IMR-90 (cell line): Measurements from ENCODE around the gene FAM53B. TPM values are rescaled to one million over a fixed set of nuclear protein-coding genes. Genes with fewer than 3 reads are reported as not detected.

Experiments
- ATAC-seq: fragments of 200-7000 bp; cut with Tn5 transposase; 2 replicates; pipeline ENCODE4 v1.9.1; 2020; ENCODE audit warnings: low read depth, mild to moderate bottlenecking, moderate library complexity
- BruUV-seq: library from RNA; stranded (reverse); fragments of 400-500 nt; replicated peaks from 2 replicates; lab custom pipeline; 2021; lab: Mats Ljungman, UMichigan
- CTCF ChIA-PET: fragments of 300-600 bp; formaldehyde crosslinking; extraction: SDS; loops from one replicate; lab custom pipeline; 2021; ENCODE audit warnings: antibody characterized with exemption; lab: Yijun Ruan, JAX
- POLR2A ChIA-PET: fragments of 300-600 bp; sonication (Branson Sonifier 250); formaldehyde crosslinking; loops from one replicate; lab custom pipeline; 2022; ENCODE audit warnings: antibody characterized with exemption; ENCODE audit not compliant: unreplicated experiment; lab: Charles Lee
- DNase-seq: peaks from one replicate; pipeline ENCODE4 v3.0.0; 2013
- H2AFZ ChIP-seq: replicated peaks from 2 replicates; pipeline ENCODE3; 2013; ENCODE audit warnings: low read length, mild to moderate bottlenecking; ENCODE audit not compliant: poor library complexity
- H2AK5ac ChIP-seq: 2 replicates; pipeline ENCODE4 v1.6.1; 2013; ENCODE audit warnings: low read depth, low read length, inconsistent platforms
- H2AK9ac ChIP-seq: replicated peaks from 2 replicates; pipeline ENCODE3; 2013; ENCODE audit warnings: mild to moderate bottlenecking, low read depth, low read length, moderate library complexity; ENCODE audit not compliant: poor library complexity
- H2BK120ac ChIP-seq: 2 replicates; pipeline ENCODE4 v1.6.1; 2013; ENCODE audit warnings: low read depth, low read length, inconsistent platforms
- H2BK15ac ChIP-seq: 3 replicates; pipeline ENCODE4 v1.6.1; 2013; ENCODE audit warnings: low read depth, low read length, inconsistent platforms
- H2BK20ac ChIP-seq: 2 replicates; pipeline ENCODE4 v1.6.1; 2013; ENCODE audit warnings: low read depth, mild to moderate bottlenecking, inconsistent platforms, low read length, moderate library complexity
- H2BK5ac ChIP-seq: 2 replicates; pipeline ENCODE4 v1.6.1; 2013; ENCODE audit warnings: mild to moderate bottlenecking, low read depth, low read length, inconsistent platforms; ENCODE audit not compliant: poor library complexity, severe bottlenecking
- H3K14ac ChIP-seq: replicated peaks from 2 replicates; pipeline ENCODE4 v1.6.1; 2013; ENCODE audit warnings: low read depth, low read length, inconsistent platforms
- H3K18ac ChIP-seq: 2 replicates; pipeline ENCODE4 v1.6.1; 2013; ENCODE audit warnings: low read depth, low read length, control low read depth
- H3K23ac ChIP-seq: 2 replicates; pipeline ENCODE4 v1.6.1; 2013; ENCODE audit warnings: low read depth, low read length, inconsistent platforms
- H3K27ac ChIP-seq: 2 replicates; pipeline ENCODE4 v1.5.1; 2013; ENCODE audit warnings: mild to moderate bottlenecking, control low read depth, low read length; ENCODE audit not compliant: insufficient read depth
- H3K27me3 ChIP-seq: 2 replicates; pipeline ENCODE4 v1.6.1; 2013; ENCODE audit warnings: low read length; ENCODE audit not compliant: control insufficient read depth, insufficient read depth
- H3K36me3 ChIP-seq: 2 replicates; pipeline ENCODE4 v1.6.1; 2013; ENCODE audit warnings: low read length, mixed read lengths; ENCODE audit not compliant: control insufficient read depth, insufficient read depth
- H3K4ac ChIP-seq: 2 replicates; pipeline ENCODE4 v1.6.1; 2013; ENCODE audit warnings: low read depth, low read length, inconsistent platforms
- H3K4me1 ChIP-seq: 2 replicates; pipeline ENCODE4 v1.6.1; 2013; ENCODE audit warnings: low read length, mixed read lengths; ENCODE audit not compliant: control insufficient read depth, insufficient read depth
- H3K4me2 ChIP-seq: 2 replicates; pipeline ENCODE4 v1.6.1; 2013; ENCODE audit warnings: low read depth, mild to moderate bottlenecking, control low read depth, low read length, moderate library complexity
- H3K4me3 ChIP-seq: 2 replicates; pipeline ENCODE4 v1.5.1; 2013; ENCODE audit warnings: low read depth, mild to moderate bottlenecking, control low read depth, low read length, moderate library complexity; ENCODE audit not compliant: insufficient read depth
- H3K56ac ChIP-seq: 2 replicates; pipeline ENCODE4 v1.6.1; 2013; ENCODE audit warnings: low read length, inconsistent platforms; ENCODE audit not compliant: insufficient read depth; ENCODE audit errors: extremely low read depth
- H3K79me1 ChIP-seq, 2 experiments: 2 replicates each; pipeline ENCODE4 v1.6.1; 2013; ENCODE audit warnings: low read length in 2 of 2, inconsistent platforms in 1 of 2, low read depth in 1 of 2
- H3K9ac ChIP-seq: 2 replicates; pipeline ENCODE4 v1.6.1; 2013; ENCODE audit warnings: low read depth, low read length, control low read depth
- H3K9me1 ChIP-seq: 2 replicates; pipeline ENCODE4 v1.6.1; 2013; ENCODE audit warnings: low read length, inconsistent platforms; ENCODE audit not compliant: insufficient read depth
- H3K9me3 ChIP-seq: 2 replicates; pipeline ENCODE4 v1.6.1; 2013; ENCODE audit warnings: low read length; ENCODE audit not compliant: control insufficient read depth, insufficient read depth
- H4K20me1 ChIP-seq: 2 replicates; pipeline ENCODE4 v1.6.1; 2013; ENCODE audit warnings: low read length, inconsistent platforms; ENCODE audit not compliant: insufficient read depth
- H4K5ac ChIP-seq: 2 replicates; pipeline ENCODE4 v1.6.1; 2013; ENCODE audit warnings: mild to moderate bottlenecking, low read depth, low read length, control low read depth
- H4K8ac ChIP-seq, 2 experiments: 2 replicates each; pipeline ENCODE4 v1.6.1; 2013; ENCODE audit warnings: low read depth in 2 of 2, low read length in 2 of 2, control low read depth in 1 of 2, inconsistent platforms in 1 of 2
- H4K91ac ChIP-seq: 2 replicates; pipeline ENCODE4 v1.6.1; 2013; ENCODE audit warnings: low read depth, low read length, inconsistent platforms; ENCODE audit not compliant: insufficient read depth
- BHLHE40 ChIP-seq: fragments of 150-350 bp; IDR thresholded peaks from 2 replicates; pipeline ENCODE4 v1.6.1; 2016; ENCODE audit warnings: mild to moderate bottlenecking, low read depth, low read length
- CEBPB ChIP-seq: IDR thresholded peaks from 2 replicates; pipeline ENCODE4 v1.6.1; 2012; ENCODE audit warnings: low read depth, low read length, improper control_type of control experiment
- CHD1 ChIP-seq: IDR thresholded peaks from 2 replicates; pipeline ENCODE4 v1.6.1; 2012; ENCODE audit warnings: low read depth, low read length, improper control_type of control experiment
- FOS ChIP-seq: fragments of 150-350 bp; IDR thresholded peaks from 2 replicates; pipeline ENCODE4 v1.6.1; 2016; ENCODE audit warnings: low read depth, low read length
- MAFK ChIP-seq: IDR thresholded peaks from 2 replicates; pipeline ENCODE4 v1.6.1; 2012; ENCODE audit warnings: low read depth, low read length, improper control_type of control experiment
- MAZ ChIP-seq: IDR thresholded peaks from 2 replicates; pipeline ENCODE4 v1.6.1; 2012; ENCODE audit warnings: low read depth, mild to moderate bottlenecking, low read length, improper control_type of control experiment, moderate library complexity, borderline replicate concordance
- MXI1 ChIP-seq: IDR thresholded peaks from 2 replicates; pipeline ENCODE4 v1.6.1; 2012; ENCODE audit warnings: low read depth, mild to moderate bottlenecking, low read length, moderate library complexity, borderline replicate concordance
- RAD21 ChIP-seq: IDR thresholded peaks from 2 replicates; pipeline ENCODE4 v1.6.1; 2012; ENCODE audit warnings: low read length, improper control_type of control experiment
- RCOR1 ChIP-seq: IDR thresholded peaks from 2 replicates; pipeline ENCODE4 v1.6.1; 2012; ENCODE audit warnings: mild to moderate bottlenecking, low read length, improper control_type of control experiment; ENCODE audit not compliant: insufficient replicate concordance
- RFX5 ChIP-seq: IDR thresholded peaks from 2 replicates; pipeline ENCODE4 v1.8.0; 2012; ENCODE audit warnings: low read depth, mild to moderate bottlenecking, low read length, moderate library complexity
- SMC3 ChIP-seq: fragments of 150-350 bp; IDR thresholded peaks from 2 replicates; pipeline ENCODE4 v1.6.1; 2016; ENCODE audit warnings: low read depth, mild to moderate bottlenecking, antibody characterized with exemption, low read length, moderate library complexity
- WGBS, 2 experiments: methylation state at CpG; one replicate each; pipeline versions ENCODE4 v1.1.5 to v1.1.7; 2013; ENCODE audit warnings: missing lambda C conversion rate in 2 of 2; ENCODE audit not compliant: insufficient read length in 1 of 2; ENCODE audit errors: extremely low coverage in 2 of 2; 5-methylcytosine and 5-hydroxymethylcytosine counted together
- dilution Hi-C: fragments of 300-500 bp; cut with HindIII; formaldehyde crosslinking; loops from one replicate; pipeline ENCODE4 v1.14.3; 2018; ENCODE audit warnings: low sequenced_read_pairs; ENCODE audit not compliant: unreplicated experiment
- in situ Hi-C: fragments of 300-500 bp; cut with MboI; formaldehyde crosslinking; loops from 3 replicates; pipeline ENCODE4 v1.14.3; 2019; ENCODE audit warnings: low sequenced_read_pairs, inconsistent platforms, mixed read lengths
- intact Hi-C: fragments of 100-400 bp; cut with micrococcal nuclease; formaldehyde crosslinking; loops from 2 replicates; pipeline ENCODE4 v1.10.0; 2022
- polyA plus RNA-seq, 3 experiments: library from polyadenylated mRNA; depleted of rRNA; stranded (reverse); fragments of >200 nt; gene quantifications; 2 replicates each; pipeline ENCODE4 v1.2.3, GENCODE V29; 2012; ENCODE audit warnings: low replicate concordance in 1 of 3
- total RNA-seq: library from RNA; depleted of rRNA; stranded (reverse); fragments of >200 nt; gene quantifications from 2 replicates; pipeline ENCODE4 v1.2.3, GENCODE V29; 2012
- TF ChIP-seq, protein P1 (sequence below): fragments of 150-350 bp; IDR thresholded peaks from 2 replicates; pipeline ENCODE4 v1.6.1; 2016; ENCODE audit warnings: low read depth, mild to moderate bottlenecking, low read length, moderate library complexity, borderline replicate concordance
- TF ChIP-seq, protein P2 (sequence below): fragments of 150-350 bp; IDR thresholded peaks from 2 replicates; pipeline ENCODE4 v1.6.1; 2017; ENCODE audit warnings: mild to moderate bottlenecking, antibody characterized with exemption, low read length, low read depth
- TF ChIP-seq, protein P3 (sequence below): conservative IDR thresholded peaks from 2 replicates; pipeline ENCODE4 v1.5.1; 2012; ENCODE audit warnings: mild to moderate bottlenecking, low read depth, low read length, improper control_type of control experiment

FAM53B gene
- total and polyA plus RNA-seq, 2 of the 4 experiments (the other 2 are of a cell fraction) = 3.8 to 5.7 TPM

- no peak overlapping the region for H3K4me3 ChIP-seq
- dilution Hi-C loops = no loop called here
- no peak overlapping the region for H2BK15ac ChIP-seq
- H3K9ac ChIP-seq = no peak overlapping the region
- DNase-seq (no peak), ATAC-seq (no peak)
- H2BK120ac ChIP-seq = no peak overlapping the region
- ChIA-PET POLR2A (no interaction called here), CTCF (interaction anchor here (0.5 to 0.6 kb wide), 2 partner anchors 32 to 208 kb away, joined by 3 read pairs; no protein-coding TSS in a partner anchor)
- H3K4me2 ChIP-seq = no peak overlapping the region
- in situ Hi-C loops = no loop called here
- BruUV-seq = no TSS peak
- H3K79me1 ChIP-seq = peaks cover 0 to 7% of the 10 kb centered on the region in 2 experiments; a peak in 1 of 4 replicates
- no peak overlapping the region for H3K27ac ChIP-seq
- no peak overlapping the region for H4K91ac ChIP-seq
- H3K27me3 ChIP-seq = no peaks in the 10 kb centered on the region
- H3K36me3 ChIP-seq = peaks cover 2% of the 10 kb centered on the region
- no CpG with 5 or more reads among the region's 4 CpGs for WGBS, 2 experiments
- H4K8ac ChIP-seq = no peak overlapping the region
- H2AFZ ChIP-seq = no peak overlapping the region
- no peak overlapping the region for H3K56ac ChIP-seq
- H2AK9ac ChIP-seq = no peak overlapping the region
- H3K4ac ChIP-seq = no peak overlapping the region
- no peaks in the 10 kb centered on the region for H4K20me1 ChIP-seq
- no peaks in the 10 kb centered on the region for H3K9me1 ChIP-seq
- no peaks in the 10 kb centered on the region for H3K9me3 ChIP-seq
- no peak overlapping the region for H2AK5ac ChIP-seq
- H3K18ac ChIP-seq = no peak overlapping the region
- no peak for TF ChIP-seq BHLHE40
- TF ChIP-seq MAFK = no peak
- no peak for TF ChIP-seq RAD21
- TF ChIP-seq, protein P1, sequence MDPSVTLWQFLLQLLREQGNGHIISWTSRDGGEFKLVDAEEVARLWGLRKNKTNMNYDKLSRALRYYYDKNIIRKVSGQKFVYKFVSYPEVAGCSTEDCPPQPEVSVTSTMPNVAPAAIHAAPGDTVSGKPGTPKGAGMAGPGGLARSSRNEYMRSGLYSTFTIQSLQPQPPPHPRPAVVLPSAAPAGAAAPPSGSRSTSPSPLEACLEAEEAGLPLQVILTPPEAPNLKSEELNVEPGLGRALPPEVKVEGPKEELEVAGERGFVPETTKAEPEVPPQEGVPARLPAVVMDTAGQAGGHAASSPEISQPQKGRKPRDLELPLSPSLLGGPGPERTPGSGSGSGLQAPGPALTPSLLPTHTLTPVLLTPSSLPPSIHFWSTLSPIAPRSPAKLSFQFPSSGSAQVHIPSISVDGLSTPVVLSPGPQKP = no peak
- TF ChIP-seq, protein P2, sequence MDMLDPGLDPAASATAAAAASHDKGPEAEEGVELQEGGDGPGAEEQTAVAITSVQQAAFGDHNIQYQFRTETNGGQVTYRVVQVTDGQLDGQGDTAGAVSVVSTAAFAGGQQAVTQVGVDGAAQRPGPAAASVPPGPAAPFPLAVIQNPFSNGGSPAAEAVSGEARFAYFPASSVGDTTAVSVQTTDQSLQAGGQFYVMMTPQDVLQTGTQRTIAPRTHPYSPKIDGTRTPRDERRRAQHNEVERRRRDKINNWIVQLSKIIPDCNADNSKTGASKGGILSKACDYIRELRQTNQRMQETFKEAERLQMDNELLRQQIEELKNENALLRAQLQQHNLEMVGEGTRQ = no peak
- no peak for TF ChIP-seq SMC3
- no peak for TF ChIP-seq RFX5
- TF ChIP-seq MAZ = no peak
- TF ChIP-seq MXI1 = no peak
- TF ChIP-seq CHD1 = no peak
- no peak for TF ChIP-seq FOS
- TF ChIP-seq RCOR1 = no peak
- TF ChIP-seq, protein P3, sequence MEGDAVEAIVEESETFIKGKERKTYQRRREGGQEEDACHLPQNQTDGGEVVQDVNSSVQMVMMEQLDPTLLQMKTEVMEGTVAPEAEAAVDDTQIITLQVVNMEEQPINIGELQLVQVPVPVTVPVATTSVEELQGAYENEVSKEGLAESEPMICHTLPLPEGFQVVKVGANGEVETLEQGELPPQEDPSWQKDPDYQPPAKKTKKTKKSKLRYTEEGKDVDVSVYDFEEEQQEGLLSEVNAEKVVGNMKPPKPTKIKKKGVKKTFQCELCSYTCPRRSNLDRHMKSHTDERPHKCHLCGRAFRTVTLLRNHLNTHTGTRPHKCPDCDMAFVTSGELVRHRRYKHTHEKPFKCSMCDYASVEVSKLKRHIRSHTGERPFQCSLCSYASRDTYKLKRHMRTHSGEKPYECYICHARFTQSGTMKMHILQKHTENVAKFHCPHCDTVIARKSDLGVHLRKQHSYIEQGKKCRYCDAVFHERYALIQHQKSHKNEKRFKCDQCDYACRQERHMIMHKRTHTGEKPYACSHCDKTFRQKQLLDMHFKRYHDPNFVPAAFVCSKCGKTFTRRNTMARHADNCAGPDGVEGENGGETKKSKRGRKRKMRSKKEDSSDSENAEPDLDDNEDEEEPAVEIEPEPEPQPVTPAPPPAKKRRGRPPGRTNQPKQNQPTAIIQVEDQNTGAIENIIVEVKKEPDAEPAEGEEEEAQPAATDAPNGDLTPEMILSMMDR = no peak
- TF ChIP-seq CEBPB = no peak
- no peak overlapping the region for H2BK5ac ChIP-seq
- H3K23ac ChIP-seq = no peak overlapping the region
- H2BK20ac ChIP-seq = no peak overlapping the region
- no peak overlapping the region for H4K5ac ChIP-seq
- no peak overlapping the region for H3K14ac ChIP-seq
- intact Hi-C loops = loop anchor here (5.0 kb wide), 1 partner anchor 168 kb away; no protein-coding TSS in a partner anchor
- peaks cover 6% of the 10 kb centered on the region for H3K4me1 ChIP-seq
Measured at GRCh38 chr10:124748953-124749645, 4.9 kb upstream of the FAM53B start.
